Left forelimb (tissue), 1 donor: ENCODE results near the gene NR1H2.
"Not testable (repeated sequence)": the region's sequence is repeated elsewhere in the genome, so short reads cannot be mapped to it uniquely, and the experiment has no call there.

Source experiments
- DNase-seq: peaks from one replicate; pipeline ENCODE4 v3.0.0-alpha.2; 2018; ENCODE audit warnings: low spot score

The NR1H2 gene

GRCh38 chr19:50376166-50377050 is at the start of gene NR1H2:
NR1H2 (plus strand) TSS chr19:50376457; CDS start chr19:50377606, 1,149 bp downstream.
- peak; percentile 96 for DNase-seq

GRCh38 chr19:50327013-50327412 is 49.2 kb upstream of the NR1H2 start:
- DNase-seq, result no peak

- DNase-seq, result no peak
Observed at GRCh38 chr19:50327461-50328223, 48.6 kb upstream of the NR1H2 start.

GRCh38 chr19:50328224-50328872 is 47.9 kb upstream of the NR1H2 start:
- DNase-seq, result no peak

GRCh38 chr19:50328873-50329145 is 47.4 kb upstream of the NR1H2 start:
- no peak for DNase-seq

GRCh38 chr19:50329146-50329925 is 46.9 kb upstream of the NR1H2 start, which contains the start of gene KCNC3:
KCNC3 (minus strand) TSS chr19:50329377; CDS start chr19:50329082, 295 bp downstream.
- DNase-seq, result peak; percentile 97

- not testable (repeated sequence) for DNase-seq
Observed at GRCh38 chr19:50329926-50330294, 46.3 kb upstream of the NR1H2 start.

- peak; percentile 82 for DNase-seq
Observed at GRCh38 chr19:50330365-50331078, 45.7 kb upstream of the NR1H2 start.

GRCh38 chr19:50331221-50331993 is 44.9 kb upstream of the NR1H2 start:
- no peak for DNase-seq

GRCh38 chr19:50331994-50332243 is 44.3 kb upstream of the NR1H2 start:
- DNase-seq, result no peak

- DNase-seq, result no peak
Observed at GRCh38 chr19:50332244-50333038, 43.8 kb upstream of the NR1H2 start.

GRCh38 chr19:50333235-50333736 is 43.0 kb upstream of the NR1H2 start:
- DNase-seq, result peak; percentile 87

GRCh38 chr19:50333737-50334617 is 42.3 kb upstream of the NR1H2 start:
- DNase-seq, result peak; percentile 89

GRCh38 chr19:50334741-50335421 is 41.4 kb upstream of the NR1H2 start:
- no peak for DNase-seq

GRCh38 chr19:50337031-50337430 is 39.2 kb upstream of the NR1H2 start:
- not testable (repeated sequence) for DNase-seq

- no peak for DNase-seq
Observed at GRCh38 chr19:50340331-50340730, 35.9 kb upstream of the NR1H2 start.

- no peak for DNase-seq
Observed at GRCh38 chr19:50341091-50341564, 35.1 kb upstream of the NR1H2 start.
